GM18870 (cell line): Measurements from ENCODE around the gene IL17RB.

Experiments used
- ATAC-seq: cut with Tn5 transposase; IDR thresholded peaks from one replicate; pipeline ENCODE4 v1.9.1; 2021; ENCODE audit warnings: moderate library complexity; ENCODE audit not compliant: unreplicated experiment

Gene IL17RB

DNA sequence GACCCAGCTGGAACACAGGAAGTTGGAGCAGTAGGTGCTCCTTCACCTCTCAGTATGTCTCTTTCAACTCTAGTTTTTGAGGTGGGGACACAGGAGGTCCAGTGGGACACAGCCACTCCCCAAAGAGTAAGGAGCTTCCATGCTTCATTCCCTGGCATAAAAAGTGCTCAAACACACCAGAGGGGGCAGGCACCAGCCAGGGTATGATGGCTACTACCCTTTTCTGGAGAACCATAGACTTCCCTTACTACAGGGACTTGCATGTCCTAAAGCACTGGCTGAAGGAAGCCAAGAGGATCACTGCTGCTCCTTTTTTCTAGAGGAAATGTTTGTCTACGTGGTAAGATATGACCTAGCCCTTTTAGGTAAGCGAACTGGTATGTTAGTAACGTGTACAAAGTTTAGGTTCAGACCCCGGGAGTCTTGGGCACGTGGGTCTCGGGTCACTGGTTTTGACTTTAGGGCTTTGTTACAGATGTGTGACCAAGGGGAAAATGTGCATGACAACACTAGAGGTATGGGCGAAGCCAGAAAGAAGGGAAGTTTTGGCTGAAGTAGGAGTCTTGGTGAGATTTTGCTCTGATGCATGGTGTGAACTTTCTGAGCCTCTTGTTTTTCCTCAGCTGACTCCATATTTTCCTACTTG lies 11.9 kb downstream of the IL17RB start:
- ATAC-seq = no peak

DNA sequence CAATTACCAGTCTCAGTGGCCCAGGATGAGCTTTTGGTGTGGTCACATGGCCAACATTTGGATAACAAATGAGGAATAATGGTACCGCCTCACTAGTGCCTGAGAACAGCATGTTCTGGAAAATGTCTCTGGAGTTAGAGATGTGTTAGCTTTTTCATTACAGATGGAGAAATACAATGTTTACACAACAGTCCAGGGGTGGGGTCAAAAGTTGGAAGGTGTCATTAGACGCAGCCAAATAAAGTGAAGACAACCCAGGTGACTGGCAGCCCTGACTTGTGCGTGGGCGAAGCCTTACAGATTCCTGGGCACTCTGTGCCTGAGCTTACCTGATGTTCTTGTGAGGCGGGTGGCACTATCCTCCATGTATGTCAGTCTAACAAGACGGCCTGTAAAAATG lies 12.8 kb downstream of the IL17RB start:
- ATAC-seq = no peak

DNA sequence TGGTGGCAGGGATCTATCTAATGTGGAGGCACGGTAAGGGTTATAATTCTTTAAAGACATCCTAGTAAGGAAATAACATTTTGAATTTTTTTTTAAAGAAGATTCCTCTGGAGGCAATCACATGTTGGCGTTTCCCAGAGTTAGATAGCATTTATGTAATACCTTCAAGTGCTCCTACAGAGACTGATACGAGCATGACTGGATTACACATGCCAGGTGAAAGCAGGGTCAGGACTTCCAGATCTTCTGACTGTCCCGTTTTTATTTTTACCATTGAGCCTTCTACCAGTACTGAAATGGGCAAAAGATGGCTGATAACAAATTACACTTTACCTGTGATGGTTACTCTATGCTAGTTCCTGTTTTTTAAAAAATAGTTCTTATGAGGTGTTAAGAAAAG lies 13.8 kb downstream of the IL17RB start:
- no peak for ATAC-seq

DNA sequence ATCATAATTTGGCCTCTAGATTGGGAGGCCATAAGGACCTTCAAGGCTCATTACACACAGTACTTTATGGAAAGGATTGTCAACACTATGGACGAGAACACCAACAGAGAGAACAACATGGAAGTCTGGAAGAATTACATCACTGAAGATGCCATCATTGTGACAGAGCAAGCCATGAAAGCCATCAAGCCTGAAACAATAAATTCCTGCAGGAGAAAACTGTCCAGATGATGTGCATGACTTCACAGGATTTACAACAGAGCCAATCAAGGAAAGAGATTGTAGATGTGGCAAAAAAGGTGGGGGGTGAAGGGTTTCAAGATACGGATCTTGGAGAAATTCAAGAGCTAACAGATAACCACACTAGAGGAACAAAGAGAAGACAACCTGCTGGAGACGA lies 15.9 kb downstream of the IL17RB start:
- no peak for ATAC-seq

DNA sequence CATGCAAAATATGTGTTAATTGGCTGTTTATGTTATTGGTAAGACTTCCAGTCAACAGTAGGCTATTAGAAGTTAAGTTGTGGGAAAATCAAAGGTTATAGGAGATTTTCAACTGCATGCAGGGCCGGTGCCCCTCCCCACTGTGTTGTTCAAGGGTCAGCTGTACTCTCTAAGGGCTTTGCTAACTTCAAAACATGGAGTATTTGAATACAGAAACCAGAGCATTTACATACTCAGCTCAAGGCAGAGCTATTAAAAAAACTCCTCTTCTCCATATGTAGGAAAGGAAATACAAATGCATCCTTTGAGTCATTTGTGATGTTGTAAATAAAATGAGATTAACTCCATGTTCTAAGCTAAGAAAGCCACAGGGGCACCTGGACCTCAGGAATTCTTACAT lies 16.8 kb downstream of the IL17RB start:
- ATAC-seq = no peak

DNA sequence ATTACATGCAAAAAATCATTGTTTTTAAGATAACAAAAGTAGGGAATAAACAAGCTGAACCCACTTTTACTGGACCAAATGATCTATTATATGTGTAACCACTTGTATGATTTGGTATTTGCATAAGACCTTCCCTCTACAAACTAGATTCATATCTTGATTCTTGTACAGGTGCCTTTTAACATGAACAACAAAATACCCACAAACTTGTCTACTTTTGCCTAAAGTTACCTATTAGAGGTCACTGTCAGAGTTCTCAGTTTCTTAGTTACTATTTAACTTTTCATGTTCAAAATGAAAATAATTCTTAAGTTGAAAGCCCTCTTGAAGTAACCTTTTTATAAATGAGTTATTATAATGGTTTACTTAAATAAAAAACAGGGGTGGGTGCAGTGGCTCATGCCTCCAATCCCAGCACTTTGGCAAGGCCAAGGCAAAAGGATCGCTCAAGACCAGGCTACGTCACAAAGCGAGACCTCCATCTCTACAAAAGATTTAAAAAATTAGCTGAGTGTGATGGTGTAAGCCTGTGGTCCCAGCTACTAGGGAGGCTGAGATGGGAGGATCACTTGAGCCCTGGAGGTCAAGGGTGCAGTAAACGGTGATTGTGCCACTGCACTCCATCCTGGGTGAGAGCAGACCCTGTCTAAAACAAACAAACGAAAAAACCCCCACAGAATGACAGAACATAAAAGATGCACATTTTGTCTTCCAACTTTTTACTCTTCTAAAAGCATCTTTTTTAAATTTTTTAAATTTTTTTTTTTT lies 19.5 kb downstream of the IL17RB start:
- no peak for ATAC-seq

DNA sequence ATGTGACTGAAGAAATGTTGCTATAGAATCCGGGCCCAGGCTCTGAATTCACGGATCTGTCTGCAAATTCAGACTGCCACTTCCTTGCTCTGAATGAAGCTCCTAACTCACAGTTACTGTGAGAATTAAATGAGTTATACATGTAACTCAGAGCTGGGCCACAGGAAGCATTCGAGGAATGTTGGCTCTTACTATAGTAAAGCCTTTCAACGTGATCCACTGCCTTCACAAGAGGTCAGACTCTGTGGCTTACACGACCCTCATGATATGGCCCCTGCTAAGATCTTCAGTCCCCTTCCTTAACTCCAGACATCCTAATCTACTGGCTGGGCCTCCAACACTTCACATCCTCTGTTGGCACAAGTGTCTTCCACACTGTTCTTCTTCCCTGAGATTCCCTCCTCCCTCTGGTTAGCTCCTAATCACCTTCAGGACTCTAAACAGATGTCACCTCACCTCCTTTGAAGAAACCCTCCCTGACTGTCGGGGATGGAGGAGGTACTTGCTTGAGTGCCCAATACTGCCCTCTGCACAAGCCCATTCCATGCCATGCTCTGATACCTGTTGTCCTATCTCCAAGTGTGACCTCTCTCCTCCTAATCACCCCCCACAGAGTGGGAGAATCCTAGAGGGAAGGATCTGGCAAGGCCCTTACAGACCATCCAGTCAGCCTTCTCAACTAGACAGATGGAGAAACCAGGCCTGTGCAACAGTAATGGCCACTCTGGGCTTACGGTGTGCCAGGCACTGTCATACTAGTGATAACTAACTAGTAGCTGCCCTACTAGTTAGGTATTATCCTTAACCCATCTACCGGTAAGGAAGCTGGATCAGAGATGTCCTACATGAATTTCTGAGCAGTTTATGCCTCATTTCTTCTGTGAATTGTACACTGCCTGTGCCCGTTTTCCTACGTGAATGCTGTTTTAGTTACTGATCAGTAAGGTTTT lies 34.3 kb downstream of the IL17RB start:
- ATAC-seq = no peak

DNA sequence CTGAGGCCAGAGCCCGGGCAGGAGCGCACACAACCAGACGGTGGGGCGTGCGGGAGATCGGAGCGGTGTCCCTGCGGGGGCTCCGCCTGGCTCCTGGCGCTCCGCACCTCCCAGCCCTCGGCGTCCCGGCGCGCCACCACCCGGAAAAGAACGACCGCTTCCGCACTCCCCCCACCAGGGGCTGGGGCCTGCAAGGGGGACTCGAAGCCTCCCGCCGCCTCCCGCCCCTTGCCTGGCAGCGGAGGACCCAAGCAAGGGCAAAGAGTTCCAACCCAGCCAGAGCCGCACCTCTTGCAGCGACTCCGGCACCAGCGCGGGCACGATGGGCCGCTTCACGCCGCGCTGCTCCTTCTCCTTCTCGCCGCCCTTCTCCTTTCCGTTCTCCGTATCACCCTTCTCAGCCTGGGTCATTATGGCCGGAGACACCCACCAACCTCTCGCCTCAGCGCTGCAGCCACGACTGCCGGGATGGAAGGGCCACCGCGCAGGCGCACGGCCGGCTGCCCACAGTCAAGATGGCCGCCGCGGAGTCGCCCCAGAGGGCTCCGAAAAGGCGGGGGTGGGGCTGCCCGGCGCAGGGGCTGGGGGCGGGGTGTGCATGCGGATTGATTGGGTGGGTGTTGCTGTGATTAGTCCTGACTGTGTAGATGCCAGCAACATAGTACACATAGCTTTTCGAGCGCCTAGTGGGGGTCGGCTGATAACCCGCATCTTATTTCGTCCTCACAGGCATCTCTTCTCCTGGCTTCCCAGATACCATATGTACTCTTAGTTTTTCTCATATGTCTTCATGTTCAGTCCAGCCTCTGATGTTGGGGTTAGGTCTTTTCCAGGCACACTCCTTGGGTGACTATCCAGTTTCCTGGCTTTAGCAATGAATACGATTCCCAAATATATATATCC lies 35.6 kb downstream of the IL17RB start, which contains the start of gene ACTR8:
Gene ACTR8 (minus strand): TSS at position 462 of the 903 bp plus-strand sequence. CDS start 51 bp downstream, at position 411.
- peak; percentile 55 for ATAC-seq

DNA sequence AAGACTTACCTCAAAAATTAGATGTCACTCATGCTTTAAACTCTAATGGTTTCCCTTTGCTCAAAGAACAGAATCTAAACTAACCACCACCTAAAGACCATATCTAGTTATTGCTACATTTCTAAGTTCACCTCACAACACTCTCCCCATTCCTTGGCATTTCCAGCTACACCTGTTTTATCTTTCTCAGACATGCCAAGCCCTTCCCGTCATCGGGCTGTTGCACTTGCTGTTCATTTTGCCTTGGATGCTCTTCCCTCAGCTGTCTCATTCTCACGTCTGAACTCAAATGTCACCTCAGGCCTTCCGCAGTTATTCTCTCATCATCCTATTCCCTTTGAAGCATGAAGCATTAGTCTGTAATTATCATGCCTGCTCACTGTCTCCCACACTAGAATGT lies 36.6 kb downstream of the IL17RB start:
- no peak for ATAC-seq

DNA sequence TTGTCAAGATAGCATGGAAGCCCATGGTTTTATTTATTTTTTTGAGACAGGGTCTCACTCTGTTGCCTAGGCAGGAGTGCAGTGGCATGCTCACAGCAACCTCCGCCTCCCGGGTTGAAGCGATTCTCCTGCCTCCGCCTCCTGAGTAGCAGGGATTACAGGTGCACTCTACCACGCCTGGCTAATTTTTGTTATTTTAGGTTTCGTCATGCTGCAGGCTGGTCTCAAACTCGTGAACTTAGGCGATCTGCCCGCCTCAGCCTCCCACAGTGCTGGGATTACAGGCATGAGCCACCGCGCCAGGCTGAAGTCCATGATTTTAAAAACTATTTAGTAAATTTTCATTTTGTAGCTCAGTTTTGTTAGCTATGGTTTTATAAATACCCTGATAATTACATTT lies 38.3 kb downstream of the IL17RB start:
- ATAC-seq = no peak

DNA sequence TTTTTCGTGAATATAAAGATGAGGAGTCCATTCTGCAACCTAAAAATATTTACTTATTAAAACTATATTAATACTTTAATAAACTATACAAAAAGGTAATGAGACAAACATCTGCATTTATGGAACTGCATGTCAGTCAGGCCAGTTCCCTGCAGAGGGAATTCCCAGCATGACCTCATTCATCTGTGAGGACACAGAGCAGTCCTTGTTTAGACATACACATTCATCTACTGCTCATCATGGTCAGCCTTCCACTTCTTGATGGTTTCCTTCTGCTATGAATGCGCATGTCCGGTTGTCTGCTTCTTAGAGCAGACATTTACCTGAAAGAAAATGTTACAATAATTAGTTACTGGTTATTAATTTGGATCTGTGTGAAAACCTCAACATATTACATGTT lies 38.9 kb downstream of the IL17RB start:
- no peak for ATAC-seq

DNA sequence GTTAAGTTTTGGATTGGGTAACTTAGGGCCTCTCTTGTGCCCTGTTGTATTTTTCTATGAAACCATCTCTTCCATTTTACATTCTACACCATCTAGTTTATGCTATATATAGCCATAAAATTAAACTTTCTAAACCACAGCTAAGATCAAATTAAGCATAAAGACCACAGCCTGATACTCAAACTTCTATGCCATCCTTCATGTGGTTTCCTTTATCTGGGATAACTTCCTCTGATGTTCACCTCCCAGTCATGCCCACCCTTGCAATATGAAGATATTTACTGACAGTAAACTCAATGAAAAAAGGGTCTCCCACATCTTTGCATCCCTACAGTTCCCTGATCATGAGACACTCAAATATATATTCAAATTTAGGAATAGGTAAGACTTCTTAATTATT lies 41.1 kb downstream of the IL17RB start:
- no peak for ATAC-seq

DNA sequence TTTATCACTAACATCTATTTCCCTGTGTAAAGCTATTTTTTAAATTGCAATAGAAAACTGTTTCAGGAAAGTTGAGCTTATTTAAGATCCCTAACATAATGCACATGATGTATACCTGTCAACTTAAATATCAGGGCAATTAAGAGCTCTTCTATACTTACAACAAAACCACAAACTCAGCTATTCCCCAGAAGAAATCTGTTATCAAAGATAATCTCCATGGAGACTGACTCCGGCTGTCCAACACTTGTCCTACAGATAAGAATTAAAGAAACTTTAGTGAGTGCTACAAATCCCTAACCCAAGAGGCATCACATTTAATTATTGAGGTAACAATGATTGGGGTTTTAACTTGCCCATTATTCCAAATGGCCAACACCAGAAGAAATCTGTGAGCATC lies 41.9 kb downstream of the IL17RB start:
- no peak for ATAC-seq

DNA sequence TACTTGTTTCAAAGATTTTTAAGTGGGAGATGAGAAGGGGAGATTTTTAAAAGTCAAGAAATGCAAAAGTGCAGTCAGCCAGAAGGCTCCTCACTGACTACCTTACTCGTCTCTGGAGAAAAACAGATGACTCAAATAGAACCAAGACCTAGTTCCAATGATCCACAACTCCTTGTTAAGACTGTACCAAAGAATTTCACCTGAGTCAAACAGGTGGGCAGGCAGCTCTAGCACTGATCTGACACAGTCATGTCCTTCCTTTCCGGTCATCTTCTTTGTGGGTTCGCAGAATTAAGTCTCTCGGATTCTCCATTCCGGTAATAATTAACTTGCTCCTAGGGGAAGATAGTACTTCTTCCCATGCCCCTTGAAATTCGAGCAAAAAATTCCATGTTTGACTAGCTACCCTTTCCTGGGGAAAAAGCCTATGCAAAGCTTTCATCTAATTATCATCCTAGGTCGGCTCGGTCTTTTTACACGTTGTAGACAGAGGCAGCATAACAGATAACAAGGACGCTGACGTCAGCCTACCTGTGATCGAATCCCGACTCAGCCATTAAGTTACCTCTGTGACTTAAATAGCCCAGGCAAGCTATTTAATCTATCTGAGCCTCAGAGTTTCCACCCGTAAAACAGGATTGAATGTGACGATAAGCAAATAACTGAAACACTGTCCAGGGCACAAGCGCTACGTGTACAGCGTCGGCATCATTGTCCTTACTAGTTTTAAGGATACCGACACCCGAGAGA lies 44.5 kb downstream of the IL17RB start:
- ATAC-seq = no peak

DNA sequence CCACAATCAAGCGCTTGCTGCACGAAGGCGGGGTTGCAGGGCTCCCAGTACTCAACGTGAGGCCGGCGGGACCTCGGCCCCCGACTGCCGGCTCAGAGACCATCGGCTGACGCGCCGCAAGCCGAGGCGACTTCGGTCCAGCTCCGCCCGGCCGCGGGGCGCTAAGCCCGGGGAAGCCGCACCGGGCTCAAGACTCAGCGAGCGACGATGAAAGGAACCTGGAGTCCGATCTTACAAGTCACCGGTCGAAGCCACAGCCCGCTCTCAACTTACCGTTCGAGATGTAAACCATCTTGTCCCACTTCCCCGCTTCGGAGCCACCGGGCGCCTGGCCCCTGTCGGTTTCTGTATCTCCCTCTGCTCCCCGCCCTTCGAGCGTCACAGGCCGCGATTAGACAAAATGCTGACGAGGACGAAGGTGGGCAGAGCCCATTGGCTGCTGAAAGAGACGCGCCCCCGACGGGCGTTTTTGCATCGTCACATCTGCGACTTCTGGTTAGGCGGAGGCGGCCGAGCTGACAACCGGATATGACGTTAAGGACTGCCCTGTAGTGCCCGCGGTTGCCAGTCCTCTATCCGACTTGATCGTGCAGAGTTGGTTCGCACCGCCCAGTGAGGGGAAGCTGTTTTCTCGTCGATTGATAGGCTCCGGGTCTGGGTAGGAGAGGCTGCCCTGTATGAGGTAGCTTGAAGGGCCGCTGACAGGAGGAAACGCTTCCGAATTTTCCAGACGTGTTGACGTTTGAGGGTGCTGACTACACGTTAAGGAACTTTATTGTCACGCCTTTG lies 45.3 kb downstream of the IL17RB start, which contains the start of gene SELENOK:
Gene SELENOK (minus strand): TSS at position 363 of the 789 bp plus-strand sequence.
- ATAC-seq = peak; percentile 92

DNA sequence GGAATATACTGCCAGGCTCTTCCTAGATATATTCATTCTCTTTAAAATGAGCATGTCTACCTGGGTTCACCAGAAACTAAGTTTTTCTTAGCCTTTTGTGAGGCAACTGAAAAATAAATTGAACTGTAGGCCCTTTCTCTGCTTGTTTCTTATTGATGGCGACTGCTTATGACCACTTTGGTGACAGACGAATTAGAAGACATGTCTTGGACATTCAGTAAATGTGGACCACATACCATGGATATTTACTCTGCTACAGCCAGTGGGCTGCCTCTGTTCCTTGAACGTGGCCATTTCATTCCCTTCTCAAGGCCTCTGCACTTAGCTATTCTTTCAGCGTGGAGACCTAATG lies 45.9 kb downstream of the IL17RB start:
- no peak for ATAC-seq

DNA sequence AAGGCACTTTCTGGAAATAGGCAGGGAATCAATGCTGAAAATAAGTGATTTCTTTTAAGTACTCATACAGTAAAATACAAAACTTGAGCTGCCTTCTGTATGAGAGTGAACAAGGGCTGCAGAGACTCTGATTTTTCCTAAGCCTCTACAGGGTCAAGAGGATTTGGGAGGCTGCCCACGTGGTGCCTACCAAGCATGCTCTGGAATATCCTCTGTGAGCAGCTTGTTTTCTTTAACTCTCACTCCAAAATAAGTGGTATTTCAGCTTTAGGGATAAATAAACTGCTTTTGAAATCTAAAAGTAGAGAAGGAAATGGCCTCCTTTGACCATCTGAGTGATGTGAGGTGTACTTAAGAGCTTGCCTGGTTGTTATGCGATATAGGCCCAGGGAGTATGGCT lies 53.4 kb downstream of the IL17RB start:
- no peak for ATAC-seq

DNA sequence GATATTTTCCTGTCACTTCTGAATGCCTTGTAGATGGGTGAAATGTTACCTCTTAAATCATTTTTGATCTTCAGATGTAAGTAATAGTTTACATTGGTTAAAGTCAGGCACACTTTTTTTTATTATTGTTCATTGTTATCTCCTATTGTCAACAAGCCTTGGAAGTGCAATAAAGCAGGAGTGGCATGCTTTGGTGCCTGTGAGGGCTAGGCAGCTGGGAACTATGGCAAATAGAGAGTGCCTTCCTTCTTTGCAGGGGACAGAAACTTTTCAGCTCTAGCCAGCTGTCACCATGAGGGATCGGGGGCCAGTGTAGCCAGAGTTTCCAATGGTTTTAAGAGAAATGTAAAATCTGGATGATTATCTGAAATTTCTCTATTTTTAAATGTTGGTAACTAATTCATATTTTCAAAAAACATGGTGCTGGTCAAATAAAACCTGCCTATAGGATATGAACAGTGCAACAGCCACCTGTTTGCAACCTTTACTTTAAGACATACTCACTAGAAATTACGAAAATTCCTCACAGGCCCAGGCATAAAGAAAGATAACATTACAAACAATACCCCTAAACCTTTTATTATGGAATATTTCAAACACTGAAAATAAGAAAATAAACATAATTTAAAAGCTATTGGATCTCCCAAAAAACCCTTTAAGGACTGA lies 54.4 kb downstream of the IL17RB start:
- ATAC-seq = no peak
